ENCODE results near the gene YIF1B. TPM values are rescaled to one million over a fixed set of nuclear protein-coding genes. Genes with fewer than 3 reads are reported as not detected.

The YIF1B gene
- total and polyA plus RNA-seq, 4 donors, result 22.0 to 107 (median 53.7) TPM

GRCh38 chr19:38268539-38268938, 47.2 kb downstream of the YIF1B start:
- 62 to 87% methylated on average over 8 of the region's 8 CpGs for WGBS, 2 donors
- peak overlapping the region in 1 of 2 donors; percentile 57 for H3K27ac ChIP-seq (ENCODE audit: low read depth in 1 of 2, low read length in 1 of 2)
- no peaks in the 10 kb centered on the region for H3K9me3 ChIP-seq (ENCODE audit: control insufficient read depth in 4 of 4, insufficient read depth in 3 of 4, low read length in 3 of 4)
- no peaks in the 10 kb centered on the region for H3K36me3 ChIP-seq (ENCODE audit: control insufficient read depth in 4 of 4, insufficient read depth in 4 of 4, low read length in 4 of 4)
- no peak overlapping the region for H3K4me3 ChIP-seq
- no peak for ATAC-seq (ENCODE audit: insufficient read depth, low FRiP score)
- no peaks in the 10 kb centered on the region for H3K27me3 ChIP-seq (ENCODE audit: control insufficient read depth in 3 of 3, insufficient read depth in 3 of 3, low read length in 2 of 3)
- no peak overlapping the region for H3K9ac ChIP-seq (ENCODE audit: insufficient read depth in 1 of 2, low read length in 2 of 2)
- peaks cover 0 to 35% (median 13%) of the 10 kb centered on the region in 5 donors for H3K4me1 ChIP-seq (ENCODE audit: control insufficient read depth in 5 of 5, insufficient read depth in 5 of 5, low read length in 5 of 5)
- no peak for TF ChIP-seq CTCF (IDR thresholded peaks at IDR 0.05; ENCODE audit: control extremely low read depth, extremely low read depth)
- DNase-seq, result peak in 1 of 3 donors; percentile 33

GRCh38 chr19:38267761-38268483, 47.8 kb downstream of the YIF1B start:
- peaks cover 0 to 35% (median 13%) of the 10 kb centered on the region in 5 donors for H3K4me1 ChIP-seq (ENCODE audit: control insufficient read depth in 5 of 5, insufficient read depth in 5 of 5, low read length in 5 of 5)
- WGBS, 2 donors, result 53 to 69% methylated on average over 12 of the region's 12 CpGs
- no peaks in the 10 kb centered on the region for H3K36me3 ChIP-seq (ENCODE audit: control insufficient read depth in 4 of 4, insufficient read depth in 4 of 4, low read length in 4 of 4)
- H3K9ac ChIP-seq (ENCODE audit: insufficient read depth in 1 of 2, low read length in 2 of 2), result no peak overlapping the region
- H3K27ac ChIP-seq (ENCODE audit: low read depth in 1 of 2, low read length in 1 of 2), result peak overlapping the region in 1 of 2 donors; percentile 57
- H3K9me3 ChIP-seq (ENCODE audit: control insufficient read depth in 4 of 4, insufficient read depth in 3 of 4, low read length in 3 of 4), result no peaks in the 10 kb centered on the region
- H3K4me3 ChIP-seq, result no peak overlapping the region
- DNase-seq (peak in 1 of 3 donors; percentile 59), ATAC-seq (ENCODE audit: insufficient read depth, low FRiP score) (no peak)
- H3K27me3 ChIP-seq (ENCODE audit: control insufficient read depth in 3 of 3, insufficient read depth in 3 of 3, low read length in 2 of 3), result no peaks in the 10 kb centered on the region
- no peak for TF ChIP-seq CTCF (IDR thresholded peaks at IDR 0.05; ENCODE audit: control extremely low read depth, extremely low read depth)

GRCh38 chr19:38266981-38267597, 48.7 kb downstream of the YIF1B start:
- Histone ChIP-seq H3K9ac (ENCODE audit: insufficient read depth in 1 of 2, low read length in 2 of 2) (peak overlapping the region; percentile 4 to 34), H3K9me3 (ENCODE audit: control insufficient read depth in 4 of 4, insufficient read depth in 3 of 4, low read length in 3 of 4) (no peaks in the 10 kb centered on the region), H3K36me3 (ENCODE audit: control insufficient read depth in 4 of 4, insufficient read depth in 4 of 4, low read length in 4 of 4) (no peaks in the 10 kb centered on the region), H3K27ac (ENCODE audit: low read depth in 1 of 2, low read length in 1 of 2) (peak overlapping the region in 1 of 2 donors; percentile 85), H3K27me3 (ENCODE audit: control insufficient read depth in 3 of 3, insufficient read depth in 3 of 3, low read length in 2 of 3) (no peaks in the 10 kb centered on the region), H3K4me1 (ENCODE audit: control insufficient read depth in 5 of 5, insufficient read depth in 5 of 5, low read length in 5 of 5) (peaks cover 0 to 35% (median 13%) of the 10 kb centered on the region in 5 donors), H3K4me3 (no peak overlapping the region)
- TF ChIP-seq CTCF (IDR thresholded peaks at IDR 0.05; ENCODE audit: control extremely low read depth, extremely low read depth), result no peak
- DNase-seq (peak in 1 of 3 donors; percentile 47), ATAC-seq (ENCODE audit: insufficient read depth, low FRiP score) (no peak)
- 58 to 69% methylated on average over 12 of the region's 12 CpGs for WGBS, 2 donors

All from lung (tissue), 12 donors.